K562 (cell line): ENCODE data around the gene SLC39A11. TPM values are rescaled to one million over a fixed set of nuclear protein-coding genes. Genes with fewer than 3 reads are reported as not detected.

Experiments
- ATAC-seq: fragments of 200-7000 bp; cut with Tn5 transposase; 3 replicates; pipeline ENCODE4 v1.9.1; 2020; ENCODE audit warnings: moderate library complexity
- BruUV-seq: library from RNA; stranded (reverse); fragments of 400-500 nt; replicated peaks from 2 replicates; lab custom pipeline; 2021; lab: Mats Ljungman, UMichigan
- CTCF ChIA-PET: fragments of 300-600 bp; formaldehyde crosslinking; extraction: SDS; loops from one replicate; lab custom pipeline; 2021; ENCODE audit warnings: low intra/inter-chr PET ratio; lab: Yijun Ruan, JAX
- POLR2A ChIA-PET: fragments of 300-600, 350-650 bp; sonication (Branson Sonifier 250); formaldehyde crosslinking; extraction: SDS; loops from one replicate; lab custom pipeline; 2021; ENCODE audit warnings: antibody characterized with exemption, inconsistent platforms; lab: Yijun Ruan, JAX
- DNase-seq, 4 experiments: peaks; one replicate each; pipeline versions ENCODE4 v3.0.0 to v3.0.0-alpha.2; 2011 to 2018; ENCODE audit warnings: low spot score in 3 of 4, mixed read lengths in 3 of 4; ENCODE audit errors: extremely low read depth in 1 of 4
- FAIRE-seq: peaks from 2 replicates; lab custom pipeline; 2011; peaks lifted over from hg19 to GRCh38; lab: Jason Lieb, UNC
- H2AFZ ChIP-seq: 2 replicates; pipeline ENCODE4 v1.6.0; 2011; ENCODE audit warnings: low read depth, low read length, control low read depth, inconsistent platforms
- H3K27ac ChIP-seq: fragments of 200-600 bp; 3 replicates; pipeline ENCODE4 v1.8.0; 2011; ENCODE audit warnings: low read depth, mild to moderate bottlenecking, control low read depth, inconsistent platforms, low read length, moderate library complexity, mixed read lengths; ENCODE audit errors: extremely low read depth
- H3K27me3 ChIP-seq, 2 experiments: fragments of 300-600 bp in 1 of 2; 2 replicates in 1 of 2; 3 replicates in 1 of 2; pipeline versions ENCODE4 v1.6.0 to v1.8.0; 2011; ENCODE audit warnings: inconsistent platforms in 2 of 2, low read length in 2 of 2, mild to moderate bottlenecking in 1 of 2, mixed read lengths in 1 of 2, moderate library complexity in 1 of 2; ENCODE audit not compliant: control insufficient read depth in 2 of 2, insufficient read depth in 2 of 2
- H3K36me3 ChIP-seq: fragments of 300-600 bp; 3 replicates; pipeline ENCODE4 v1.8.0; 2011; ENCODE audit warnings: mild to moderate bottlenecking, low read length, inconsistent platforms; ENCODE audit not compliant: control insufficient read depth, insufficient read depth
- H3K4me1 ChIP-seq, 2 experiments: fragments of 200-600 bp in 1 of 2; replicated peaks in 1 of 2; 2 replicates in 1 of 2; 3 replicates in 1 of 2; pipeline versions ENCODE4 v1.5.1 to v1.8.0; 2011; ENCODE audit warnings: inconsistent platforms in 2 of 2, low read length in 2 of 2, mild to moderate bottlenecking in 1 of 2, mixed read lengths in 1 of 2, moderate library complexity in 1 of 2; ENCODE audit not compliant: control insufficient read depth in 2 of 2, insufficient read depth in 2 of 2
- H3K4me2 ChIP-seq: 2 replicates; pipeline ENCODE4 v1.6.1; 2011; ENCODE audit warnings: low read length, control low read depth, inconsistent platforms, mixed read lengths; ENCODE audit not compliant: insufficient read depth
- H3K4me3 ChIP-seq: fragments of 200-600 bp; sonication (generic), shearing (Covaris generic); 2 replicates; pipeline ENCODE4 v1.5.1; 2016; ENCODE audit warnings: control low read depth, inconsistent platforms
- H3K79me2 ChIP-seq: fragments of 200-600 bp; 3 replicates; pipeline ENCODE4 v1.8.0; 2011; ENCODE audit warnings: low read length, inconsistent platforms; ENCODE audit not compliant: control insufficient read depth, insufficient read depth
- H3K9ac ChIP-seq, 2 experiments: 2 replicates each; pipeline versions ENCODE4 v1.6.0 to v1.6.1; 2011; ENCODE audit warnings: low read depth in 2 of 2, low read length in 2 of 2, control low read depth in 1 of 2, inconsistent platforms in 1 of 2, mild to moderate bottlenecking in 1 of 2, mixed read lengths in 1 of 2; ENCODE audit not compliant: insufficient read depth in 1 of 2
- H3K9me1 ChIP-seq: one replicate; pipeline ENCODE4 v1.6.0; 2011; ENCODE audit warnings: inconsistent platforms, mild to moderate bottlenecking, low read length, moderate library complexity; ENCODE audit not compliant: control insufficient read depth, insufficient read depth
- H3K9me3 ChIP-seq: replicated peaks from 2 replicates; pipeline ENCODE4 v1.5.1; 2011; ENCODE audit warnings: low read depth, low read length, inconsistent platforms; ENCODE audit not compliant: control insufficient read depth, insufficient read depth
- H4K20me1 ChIP-seq: replicated peaks from 2 replicates; pipeline ENCODE4 v1.6.1; 2011; ENCODE audit warnings: low read length, inconsistent platforms, mixed read lengths; ENCODE audit not compliant: control insufficient read depth, insufficient read depth
- REST ChIP-seq, 2 experiments: fragments of 450-650 bp; formaldehyde crosslinking in 1 of 2; IDR thresholded peaks; 2 replicates each; pipeline versions ENCODE4 v1.4.0 to v1.6.1; 2014 to 2020; ENCODE audit warnings: mild to moderate bottlenecking in 2 of 2, borderline replicate concordance in 1 of 2, low read depth in 1 of 2
- RNF2 ChIP-seq: sonication (generic); IDR thresholded peaks from 2 replicates; pipeline ENCODE4 v1.6.1; 2016
- USF1 ChIP-seq: sonication (generic); formaldehyde crosslinking; IDR thresholded peaks from 2 replicates; pipeline ENCODE4 v1.9.0; 2022; ENCODE audit warnings: mild to moderate bottlenecking, missing genetic modification reagents
- WGBS: fragments of 100-300 bp; shearing (Covaris generic); methylation state at CpG from one replicate; pipeline ENCODE4 v1.1.6; 2016; ENCODE audit warnings: low coverage, mixed read lengths; ENCODE audit not compliant: insufficient coverage; ENCODE audit errors: missing lambda C conversion rate; 5-methylcytosine and 5-hydroxymethylcytosine counted together
- in situ Hi-C: fragments of 300-500 bp; cut with MboI; formaldehyde crosslinking; loops from 4 replicates; pipeline ENCODE4 v1.15.0; 2018; ENCODE audit warnings: inconsistent platforms, mixed read lengths
- intact Hi-C: fragments of 100-400 bp; cut with micrococcal nuclease; formaldehyde crosslinking; loops from 2 replicates; pipeline ENCODE4 v1.14.2; 2022
- polyA plus RNA-seq, 8 experiments: library from polyadenylated mRNA; depleted of rRNA in 4 of 8; stranded (reverse) in 5 of 8; unstranded in 3 of 8; fragments of >200 nt; fragmentation: Nextera tagmentation in 2 of 8; fragmentation: Illumina TruSeq in 1 of 8; extraction: Ambion mirVana in 2 of 8; extraction: Trizol in 1 of 8; gene quantifications; 2 replicates each; pipeline versions ENCODE4 v1.2.1 to v1.2.3, GENCODE V29; 2011 to 2014; ENCODE audit warnings: inconsistent platforms in 1 of 8, missing spikeins in 1 of 8
- total RNA-seq, 7 experiments: library from RNA; depleted of rRNA in 6 of 7; stranded (reverse); fragments of >200 nt in 6 of 7; fragmentation: Illumina TruSeq in 2 of 7; extraction: Trizol in 2 of 7; gene quantifications; 2 replicates each; pipeline versions ENCODE4 v1.2.1 to v1.2.3, GENCODE V29; 2011 to 2021; ENCODE audit warnings: low replicate concordance in 1 of 7

The SLC39A11 gene
- total and polyA plus RNA-seq, 9 of the 15 experiments (the other 6 are each of a cell fraction or from before 2014, with no cell fraction given), result 10.5 to 26.4 (median 13.4) TPM

- in situ Hi-C loops, result no loop called here
- no peak overlapping the region for H2AFZ ChIP-seq
- TF ChIP-seq RNF2, result 0 out of 2 replicates have a peak, but pooled peaks have one; percentile 48
- TF ChIP-seq USF1, result no peak
- peak; percentile 59 for TF ChIP-seq REST (IDR thresholded peaks at IDR 0.05; ENCODE audit: borderline replicate concordance)
- no peak for TF ChIP-seq REST (CRISPR knock-in tag; IDR thresholded peaks at IDR 0.05; ENCODE audit: low read depth)
- TF ChIP-seq, all 486 proteins: peak for 2
- Histone ChIP-seq H3K27ac (no peak overlapping the region), H3K4me1 (no peaks in the 10 kb centered on the region), H4K20me1 (no peaks in the 10 kb centered on the region), H3K9me3 (0 out of 2 replicates have a peak, but pooled peaks cover 2% of the 10 kb centered on the region), H3K27me3 (peaks cover 15 to 22% of the 10 kb centered on the region in 2 experiments), H3K79me2 (no peaks in the 10 kb centered on the region), H3K36me3 (no peaks in the 10 kb centered on the region), H3K9ac (no peak overlapping the region), H3K4me2 (no peak overlapping the region), H3K4me3 (no peak overlapping the region), H3K9me1 (no peaks in the 10 kb centered on the region)
- FAIRE-seq (no peak), ATAC-seq (no peak; the same call in 2 of the 3 replicates), DNase-seq (no peak)
- 6% methylated on average over 11 of the region's 11 CpGs for WGBS
- no TSS peak for BruUV-seq
- intact Hi-C loops, result no loop called here
- POLR2A ChIA-PET, result interaction anchor here (0.9 to 1.4 kb wide), 2 partner anchors 12 to 16 kb away, joined by 5 to 6 read pairs; no protein-coding TSS in a partner anchor
- CTCF ChIA-PET, result no interaction called here
Measured at GRCh38 chr17:73138541-73139138, 46.2 kb upstream of the SLC39A11 start.
